HG03175 (cell line): Measurements from ENCODE around the gene TAF12.
"Not testable (repeated sequence)": the region's sequence is repeated elsewhere in the genome, so short reads cannot be mapped to it uniquely, and the experiment has no call there.

Source experiments
- ATAC-seq: cut with Tn5 transposase; IDR thresholded peaks from one replicate; pipeline ENCODE4 v1.9.1; 2021; ENCODE audit warnings: mild to moderate bottlenecking, moderate library complexity; ENCODE audit not compliant: unreplicated experiment

TAF12 gene, protein sequence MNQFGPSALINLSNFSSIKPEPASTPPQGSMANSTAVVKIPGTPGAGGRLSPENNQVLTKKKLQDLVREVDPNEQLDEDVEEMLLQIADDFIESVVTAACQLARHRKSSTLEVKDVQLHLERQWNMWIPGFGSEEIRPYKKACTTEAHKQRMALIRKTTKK

DNA sequence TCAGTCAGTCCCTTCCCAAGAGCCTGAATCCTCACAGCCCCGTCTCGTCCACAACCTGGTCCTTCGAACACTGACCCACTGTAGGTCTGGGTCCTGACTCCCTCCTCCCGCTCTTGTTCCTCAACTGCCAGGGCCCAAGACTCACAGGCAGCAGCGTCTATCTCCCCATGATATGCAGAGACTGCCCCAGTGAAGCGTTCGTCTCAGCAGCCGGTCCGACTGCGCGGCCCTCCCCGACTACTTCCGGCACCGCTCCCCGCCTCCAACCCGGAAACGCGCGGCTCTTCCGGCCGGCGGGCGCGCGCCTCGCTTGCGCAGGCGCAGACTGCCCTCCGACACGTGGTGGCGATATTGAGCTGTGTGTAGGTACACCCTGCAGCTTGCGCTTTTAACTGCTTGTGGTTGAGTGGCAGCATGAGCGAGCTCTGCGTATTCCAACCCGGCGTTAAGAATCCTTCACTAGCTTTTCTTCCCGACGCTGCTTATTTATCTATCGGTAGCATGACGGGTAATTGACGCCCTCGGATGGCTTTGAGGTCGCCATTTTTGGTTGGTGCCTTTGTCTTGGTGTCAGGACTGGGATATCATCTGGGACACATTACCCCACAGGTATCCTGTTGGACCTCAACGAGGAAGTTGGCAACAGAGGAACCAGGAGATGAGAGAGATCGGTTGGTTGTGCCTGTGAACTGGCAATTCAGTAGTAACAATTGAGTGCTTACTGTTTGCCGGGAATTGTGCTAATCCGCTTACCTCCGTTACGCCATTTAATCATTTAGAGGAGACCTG, at the start of gene TAF12:
TAF12 (minus strand) TSS at position 221 of the 789 bp plus-strand sequence. CDS start 20,986 bp downstream, outside the sequence.
- ATAC-seq, result peak; percentile 72

DNA sequence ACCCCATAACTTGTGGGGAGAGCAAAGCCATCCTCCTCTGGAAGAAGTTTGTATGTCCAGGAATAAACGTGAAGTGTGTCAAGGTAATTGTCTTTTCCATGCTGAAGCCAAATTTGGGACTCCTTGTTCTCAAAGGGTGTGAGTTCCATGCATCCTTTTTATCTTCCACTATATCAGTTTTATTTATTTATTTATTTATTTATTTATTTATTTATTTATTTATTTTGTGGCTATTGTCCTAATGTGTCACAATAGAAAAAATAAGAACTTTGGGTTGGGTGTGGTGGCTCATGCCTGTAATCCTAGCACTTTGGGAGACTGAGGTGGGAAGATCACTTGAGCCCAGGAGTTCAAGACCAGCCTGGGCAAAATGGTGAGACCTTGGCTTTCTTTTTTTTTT, 48.8 kb upstream of the TAF12 start:
- ATAC-seq, result not testable (repeated sequence)

DNA sequence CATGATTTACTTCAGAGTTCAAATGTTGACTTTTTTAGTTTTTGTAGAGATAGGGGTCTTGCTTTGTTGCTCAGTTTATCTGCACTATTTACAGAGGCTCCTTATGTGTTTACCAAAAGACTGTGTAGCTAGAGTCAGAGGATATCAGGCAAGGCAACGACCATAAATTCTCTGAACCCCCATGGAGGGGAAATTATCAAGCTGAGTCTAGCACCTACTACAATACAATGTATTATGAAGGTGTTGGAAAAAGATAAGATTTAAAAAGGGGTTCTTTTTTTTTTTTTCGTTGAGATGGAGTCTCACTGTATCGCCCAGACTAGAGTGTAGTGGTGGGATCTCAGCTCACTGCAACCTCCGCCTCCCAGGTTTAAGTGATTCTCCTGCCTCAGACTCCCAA, 42.1 kb upstream of the TAF12 start:
- no peak for ATAC-seq

DNA sequence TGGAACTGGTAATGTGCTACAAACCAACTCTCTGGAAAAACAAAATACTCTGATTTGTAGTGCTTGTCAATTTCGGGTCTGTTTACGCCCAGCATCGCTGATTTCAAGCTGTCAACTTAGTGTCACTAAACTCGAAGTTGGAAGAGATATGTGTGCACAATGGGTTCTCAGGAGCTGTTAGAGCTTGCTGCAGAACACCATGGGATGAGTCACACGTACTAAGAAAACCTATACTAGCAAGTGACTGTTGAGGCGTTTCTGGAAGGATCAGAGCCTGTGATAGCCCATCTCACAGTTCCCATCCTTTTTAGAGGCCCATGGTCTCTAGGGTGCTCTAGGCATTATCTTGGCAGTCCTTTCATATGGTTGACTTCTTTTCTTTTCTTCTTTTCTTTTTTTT, 40.0 kb upstream of the TAF12 start:
- ATAC-seq, result no peak

DNA sequence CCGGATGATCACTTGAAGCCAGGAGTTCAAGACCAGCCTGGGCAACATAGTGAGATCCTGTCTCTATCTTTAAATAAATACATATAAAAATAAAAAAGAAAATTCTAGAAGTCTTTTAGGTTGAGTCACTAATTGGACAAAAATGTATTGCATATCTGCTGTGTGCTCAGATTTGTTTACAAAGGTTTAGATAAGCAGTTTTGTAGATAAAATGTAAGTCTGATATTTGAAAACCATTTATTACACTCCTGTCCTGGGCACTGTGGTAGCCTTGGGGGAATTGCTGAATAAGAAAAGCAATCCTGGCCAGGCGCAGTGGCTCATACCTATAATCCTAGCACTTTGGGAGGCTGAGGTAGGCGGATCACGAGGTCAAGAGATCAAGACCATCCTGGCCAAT, 37.3 kb upstream of the TAF12 start:
- no peak for ATAC-seq

DNA sequence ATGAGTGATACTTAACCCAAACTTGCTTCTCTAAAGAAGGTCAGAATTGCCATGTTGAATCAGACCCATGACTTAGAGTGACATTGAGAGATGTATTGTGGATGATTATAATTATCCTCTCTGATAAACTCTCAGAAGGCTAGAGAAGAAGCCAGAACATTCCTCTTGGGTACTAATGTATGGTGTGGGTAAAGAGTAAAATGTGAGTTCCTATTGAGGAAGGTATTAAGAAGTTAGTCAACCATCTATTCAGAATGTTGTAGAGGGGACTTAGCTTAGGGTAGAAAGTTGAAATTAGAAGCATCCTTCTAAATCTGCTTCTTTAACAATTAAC, 33.0 kb upstream of the TAF12 start:
- no peak for ATAC-seq

DNA sequence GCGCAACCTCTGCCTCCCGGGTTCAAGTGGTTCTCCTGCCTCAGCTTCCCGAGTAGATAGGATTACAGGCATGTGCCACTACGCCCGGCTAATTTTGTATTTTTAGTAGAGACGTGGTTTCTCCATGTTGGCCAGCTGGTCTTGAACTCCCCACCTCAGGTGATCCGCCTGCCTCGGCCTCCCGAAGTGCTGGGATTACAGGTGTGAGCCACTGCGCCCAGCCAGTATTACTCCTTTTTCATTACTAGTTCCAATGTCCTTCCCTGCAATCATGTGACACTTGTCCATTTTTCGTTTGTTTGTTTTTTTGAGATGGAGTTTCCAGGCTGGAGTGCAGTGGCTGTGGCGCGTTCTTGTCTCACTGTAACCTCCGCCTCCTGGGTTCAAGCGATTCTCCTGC, 30.1 kb upstream of the TAF12 start:
- ATAC-seq, result not testable (repeated sequence)

DNA sequence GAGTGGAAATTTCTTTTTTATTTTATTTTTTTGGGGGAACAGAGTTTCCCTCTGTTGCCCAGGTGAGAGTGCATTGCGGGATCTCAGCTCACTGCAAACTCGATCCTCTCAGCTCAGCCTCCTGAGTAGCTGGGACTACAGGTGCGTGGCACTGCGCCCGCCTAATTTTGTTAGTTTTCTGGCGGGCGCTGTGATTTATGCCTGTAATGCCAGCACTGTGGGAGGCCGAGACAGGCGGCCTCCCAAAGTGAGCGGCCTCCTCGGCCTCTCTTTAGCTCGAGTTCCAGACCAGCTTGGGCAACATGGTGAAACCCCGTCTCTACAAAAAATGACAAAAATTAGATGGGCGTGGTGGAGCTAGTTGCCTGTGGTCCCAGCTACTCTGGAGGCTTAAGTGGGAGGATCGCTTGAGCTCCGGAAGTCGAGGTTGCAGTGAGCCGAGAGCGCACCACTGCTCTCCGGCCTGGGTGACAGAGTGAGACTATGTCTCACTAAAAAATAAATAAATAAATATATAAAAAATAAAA, 28.4 kb upstream of the TAF12 start:
- ATAC-seq, result no peak

DNA sequence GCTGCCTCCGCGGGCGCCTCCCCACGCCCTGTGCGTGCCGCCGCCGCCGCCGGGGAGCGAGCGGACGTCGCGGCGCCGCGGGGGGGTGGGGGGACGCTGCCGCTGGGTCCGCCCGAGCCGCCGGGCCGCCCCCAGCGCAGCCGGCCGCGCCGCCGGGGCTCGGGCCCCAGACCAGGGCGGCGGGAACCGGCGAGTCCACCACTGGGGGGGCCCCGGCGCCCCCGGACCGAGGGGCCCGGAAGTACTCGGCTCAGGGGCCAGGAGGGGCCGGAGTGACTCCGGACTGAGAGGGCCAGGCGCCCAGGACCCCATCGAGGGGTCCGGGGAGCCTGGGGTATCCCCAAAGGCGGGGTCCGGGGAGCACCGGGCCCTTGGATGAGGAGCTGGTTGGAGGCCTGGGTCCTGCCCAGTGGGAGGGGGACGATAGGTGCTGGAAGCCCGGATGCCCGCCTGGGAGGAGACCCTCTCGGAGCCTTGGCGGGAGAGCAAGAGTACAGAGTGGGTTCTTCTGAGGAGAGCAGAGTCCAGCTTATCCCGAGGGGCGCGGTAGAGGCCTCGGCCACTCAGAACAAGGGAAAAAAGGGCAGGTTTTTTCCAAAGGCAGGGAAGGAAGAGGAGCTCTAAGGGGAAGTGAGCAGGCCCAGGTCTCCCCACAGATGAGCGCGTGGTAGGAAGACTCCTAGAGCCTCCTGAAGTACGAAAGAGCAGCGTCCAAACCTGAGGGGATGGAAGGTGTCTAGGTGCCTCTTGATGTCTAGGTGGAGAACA, 26.3 kb upstream of the TAF12 start:
- ATAC-seq, result peak; percentile 48

DNA sequence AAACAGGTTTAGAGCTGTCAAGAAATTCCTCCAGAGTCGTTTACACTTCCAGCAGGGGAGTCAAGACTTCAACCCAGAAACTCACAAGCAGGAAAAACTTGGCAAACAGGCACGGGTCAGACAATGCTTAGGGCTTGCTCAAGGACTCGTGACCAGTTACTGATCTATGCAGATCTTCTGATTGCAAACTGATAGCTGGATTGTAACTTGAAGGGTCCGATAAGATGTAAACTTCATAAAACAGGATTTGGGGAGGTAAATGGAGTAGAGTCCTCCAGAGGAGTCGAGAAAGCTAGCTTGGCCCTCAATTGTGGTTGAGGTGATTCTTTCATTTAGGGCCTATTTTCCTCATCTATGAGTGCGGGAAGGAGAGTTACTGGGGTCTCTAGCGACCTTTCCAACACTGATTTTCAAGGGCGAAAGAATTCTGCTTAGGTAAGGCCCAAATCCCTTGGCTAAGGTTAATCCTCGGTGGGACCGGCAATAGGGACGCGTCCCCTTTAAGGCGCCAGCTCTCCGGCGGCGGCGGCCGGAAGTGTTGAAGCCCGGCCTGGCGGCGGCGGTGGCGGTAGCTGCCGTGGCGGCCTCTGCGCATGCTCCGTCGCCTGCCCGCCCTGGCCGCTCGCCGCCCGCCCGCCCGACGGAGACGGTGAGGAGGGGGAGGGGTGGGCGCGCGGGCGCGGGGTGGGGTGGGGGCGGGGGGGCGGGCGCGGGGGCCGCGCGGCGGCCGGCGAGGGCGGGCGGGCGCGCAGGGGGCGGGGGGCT, 25.5 kb upstream of the TAF12 start, which contains the start of gene GMEB1:
GMEB1 (plus strand) TSS at position 594 of the 765 bp plus-strand sequence. CDS start 14,829 bp downstream, outside the sequence.
- peak; percentile 78 for ATAC-seq

DNA sequence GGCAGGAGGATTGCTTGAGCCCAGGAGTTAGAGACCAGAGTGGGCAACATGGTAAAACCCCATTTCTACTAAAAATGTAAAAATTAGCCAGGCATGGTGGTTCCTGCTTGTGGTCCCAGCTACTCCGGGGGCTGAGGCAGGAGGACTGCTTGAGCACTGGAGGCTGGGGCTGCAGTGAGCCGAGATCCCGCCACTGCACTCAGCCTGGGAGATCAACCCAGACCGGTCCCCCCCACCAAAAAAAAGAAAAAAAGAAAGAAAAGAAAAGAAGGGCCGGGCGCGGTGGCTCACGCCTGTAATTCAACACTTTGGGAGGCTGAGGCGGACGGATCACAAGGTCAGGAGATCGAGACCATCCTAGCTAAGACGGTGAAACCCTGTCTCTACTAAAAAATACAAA, 23.9 kb upstream of the TAF12 start:
- ATAC-seq, result no peak

DNA sequence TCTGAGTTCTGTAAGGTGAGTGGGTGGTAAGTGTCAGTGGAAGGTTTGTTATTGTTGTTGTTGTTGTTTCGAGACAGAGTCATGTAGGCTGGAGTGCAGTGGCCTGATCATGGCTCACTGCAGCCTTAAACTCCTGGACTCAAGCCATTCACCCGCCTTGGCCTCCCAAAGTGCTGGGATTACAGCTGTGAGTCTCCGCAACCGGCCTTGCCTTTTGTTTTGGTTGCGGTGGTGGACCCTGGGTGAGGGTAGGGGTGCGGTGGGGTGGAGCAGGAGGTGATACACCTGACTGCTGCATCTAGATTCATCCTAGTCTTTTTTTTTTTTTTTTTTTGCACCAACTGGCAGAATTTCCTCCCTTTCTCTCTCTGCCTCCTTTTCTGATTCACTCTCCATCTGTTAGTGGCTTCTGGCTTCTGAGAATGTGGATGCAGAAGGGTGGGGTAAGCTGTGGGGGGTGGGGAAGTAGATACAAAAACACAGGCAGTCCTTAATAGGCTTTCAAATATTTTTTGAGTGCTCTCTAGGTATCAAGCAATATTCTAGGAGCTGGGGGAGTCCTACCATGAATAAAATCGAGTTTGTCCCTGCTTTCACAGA, 21.1 kb upstream of the TAF12 start:
- no peak for ATAC-seq

DNA sequence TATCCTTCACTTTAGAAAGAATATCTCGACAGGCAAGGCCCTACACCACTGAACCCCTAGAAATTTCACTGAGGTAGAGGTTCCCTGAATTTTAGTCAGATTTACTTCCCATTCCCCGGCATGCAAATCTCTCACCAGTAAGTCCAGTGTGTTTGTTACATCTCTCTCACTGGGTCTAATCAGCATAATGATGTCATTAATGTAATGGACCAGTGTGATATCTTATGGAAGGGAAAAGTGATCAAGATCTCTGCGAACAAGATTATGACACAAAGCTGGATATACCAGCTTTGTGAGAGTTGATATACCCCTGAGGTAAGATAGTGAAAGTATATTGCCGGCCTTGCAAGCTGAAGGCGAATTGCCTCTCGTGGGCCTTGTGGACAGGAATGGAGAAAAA, 13.5 kb upstream of the TAF12 start:
- no peak for ATAC-seq

DNA sequence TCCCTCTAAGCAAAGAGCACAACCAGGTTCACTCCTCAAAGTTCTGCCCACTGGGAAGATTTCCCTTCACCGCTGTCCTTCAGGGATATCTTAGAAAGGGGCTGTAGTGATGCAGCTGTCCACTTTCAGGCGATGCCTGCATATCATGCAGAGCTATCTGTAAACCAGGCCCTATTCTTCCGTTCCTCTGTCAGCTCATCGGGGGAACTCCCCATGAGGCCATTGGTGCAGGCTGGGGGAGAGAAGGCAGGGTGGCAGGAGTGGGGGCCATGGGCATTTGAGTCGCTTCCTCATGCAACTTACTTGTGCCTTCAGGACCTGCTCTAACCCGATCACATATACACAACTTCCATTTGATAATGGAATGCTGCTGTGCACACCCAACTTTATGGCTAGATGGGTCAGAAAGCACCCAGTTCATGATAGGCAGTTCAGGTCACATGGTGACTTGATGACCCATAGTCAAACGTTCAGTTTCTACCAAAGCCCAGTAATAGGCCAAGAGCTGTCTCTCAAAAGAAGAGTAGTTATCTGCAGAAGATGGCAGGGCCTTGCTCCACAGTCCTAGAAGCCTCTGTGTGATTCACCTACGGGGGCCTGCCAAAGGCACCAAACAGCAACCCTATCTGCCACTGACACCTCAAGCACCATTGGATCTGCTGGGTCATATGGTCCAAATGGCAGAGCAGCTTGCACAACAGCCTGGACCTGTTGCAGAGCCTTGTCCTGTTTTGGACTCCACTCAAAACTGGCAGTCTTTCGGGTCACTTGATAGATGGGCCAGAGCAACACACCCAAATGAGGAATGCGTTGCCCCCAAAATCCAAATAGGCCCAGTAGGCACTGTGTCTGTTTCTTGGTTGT, 12.8 kb upstream of the TAF12 start:
- not testable (repeated sequence) for ATAC-seq

DNA sequence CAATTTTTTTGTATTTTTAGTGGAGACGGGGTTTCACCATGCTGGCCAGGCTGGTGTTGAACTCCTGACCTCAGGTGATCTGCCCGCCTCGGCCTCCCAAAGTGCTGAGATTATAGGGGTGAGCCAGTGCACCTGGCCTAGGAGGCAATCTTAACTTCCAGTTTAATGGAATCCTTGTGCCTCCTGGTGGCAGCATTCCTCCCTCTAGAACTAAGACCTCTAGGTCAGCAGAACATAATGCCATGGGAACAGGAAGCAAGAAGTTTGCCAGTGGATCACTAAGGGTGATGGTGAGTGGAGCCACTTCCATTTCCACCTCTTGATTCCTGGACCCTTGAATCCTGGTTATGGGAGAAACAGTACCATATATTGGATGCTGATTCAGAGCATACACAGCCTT, 11.0 kb upstream of the TAF12 start:
- ATAC-seq, result not testable (repeated sequence)

DNA sequence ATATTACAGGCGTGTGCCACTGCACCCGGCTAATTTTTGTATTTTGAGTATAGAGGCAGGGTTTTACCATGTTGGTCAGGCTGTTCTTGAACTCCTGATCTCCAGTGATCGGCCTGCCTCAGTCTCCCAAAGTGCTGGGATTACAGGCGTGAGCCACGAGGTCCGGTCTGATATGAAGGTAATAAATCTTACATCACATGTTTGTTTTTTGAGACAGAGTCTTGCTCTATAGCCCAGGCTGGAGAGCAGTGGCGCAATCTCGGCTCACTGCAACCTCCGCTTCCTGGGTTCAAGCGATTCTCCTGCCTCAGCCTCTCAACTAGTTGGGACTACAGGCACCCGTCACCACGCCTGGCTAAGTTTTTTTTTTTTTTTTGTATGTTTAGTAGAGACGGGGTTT, 10.2 kb upstream of the TAF12 start:
- not testable (repeated sequence) for ATAC-seq

DNA sequence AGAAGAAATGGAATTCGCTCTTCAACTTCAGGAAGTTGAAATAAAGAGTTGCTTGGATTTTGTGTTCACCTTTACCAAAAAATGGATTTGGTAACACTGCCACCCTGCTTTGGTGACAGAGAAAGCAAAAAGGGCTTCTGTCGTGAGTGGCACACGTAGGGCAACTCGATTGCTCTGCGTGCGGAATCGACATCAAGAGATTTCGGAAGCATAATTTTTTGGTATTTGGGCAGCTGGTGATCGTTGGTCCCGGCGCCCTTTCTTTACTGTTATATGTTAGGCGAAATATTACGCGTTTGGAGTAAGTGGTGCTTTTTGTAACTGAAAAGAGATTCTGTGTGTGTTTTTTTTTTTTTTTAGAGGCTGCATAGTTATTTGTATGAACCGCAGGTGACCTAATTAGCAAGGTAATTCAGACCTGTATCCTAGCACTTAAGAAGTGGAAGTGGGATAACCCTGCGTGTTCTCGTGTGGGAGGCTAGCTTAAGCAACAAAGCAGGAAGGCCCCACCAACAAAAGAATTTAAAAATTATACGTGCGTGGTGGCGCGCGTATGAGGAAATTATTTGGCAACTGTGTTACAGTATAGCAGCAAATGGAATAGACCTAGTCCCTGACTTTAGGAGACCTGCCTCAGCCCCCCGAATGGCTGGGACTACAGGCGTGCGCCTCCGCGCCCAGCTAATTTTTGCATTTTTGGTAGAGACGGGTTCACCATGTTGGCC, 5.8 kb upstream of the TAF12 start, which contains the start of gene RNU11:
RNU11 (plus strand) TSS at position 127 of the 725 bp plus-strand sequence.
- peak; percentile 65 for ATAC-seq

DNA sequence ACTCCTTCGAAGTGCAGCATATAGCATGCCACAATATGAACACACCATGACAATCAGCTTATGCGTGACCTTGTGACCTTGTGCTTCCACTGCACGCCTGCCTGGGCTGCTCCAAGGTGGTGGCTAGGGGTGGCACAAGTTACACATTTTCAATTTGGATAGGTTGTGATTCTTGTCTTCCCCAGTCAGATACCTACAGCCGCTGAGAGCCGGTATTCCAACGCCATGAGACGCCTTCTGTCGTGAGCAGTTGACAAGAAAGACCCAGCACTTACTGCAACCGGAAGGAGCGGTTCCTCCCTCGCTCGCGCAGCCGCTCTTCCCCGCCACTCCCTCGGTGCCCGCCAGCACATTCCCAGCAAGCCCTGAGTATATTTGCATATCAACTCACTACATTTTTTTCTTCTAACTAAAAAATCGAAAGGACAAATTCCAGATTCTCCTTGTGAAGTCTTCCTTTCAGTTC, 5.2 kb upstream of the TAF12 start:
- peak; percentile 67 for ATAC-seq

DNA sequence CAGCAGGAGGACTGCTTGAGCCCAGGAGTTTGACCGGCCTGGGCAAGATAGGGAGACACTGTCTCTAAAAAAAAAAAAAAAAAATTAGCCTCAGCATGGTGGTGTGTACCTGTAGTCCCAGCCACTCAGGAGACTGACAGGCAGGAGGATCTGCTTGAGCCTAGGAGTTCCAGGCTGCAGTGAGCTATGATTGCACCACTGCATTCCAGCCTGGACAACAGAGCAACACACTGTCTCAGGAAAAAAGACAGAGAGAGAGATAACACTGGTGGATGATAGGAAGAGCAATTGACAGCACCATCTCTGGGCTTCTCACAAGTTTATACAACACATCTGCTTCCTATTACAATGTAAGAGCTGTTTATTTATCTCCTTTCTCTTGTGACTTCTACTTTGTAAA, 3.2 kb upstream of the TAF12 start:
- no peak for ATAC-seq
